NCI-H2029 treated with DMSO at 0.1 percent for 48 hours (cell line): ENCODE data around the gene SMIM35.

ENCODE experiments used
- DNase-seq: peaks from one replicate; lab custom pipeline; 2025; lab: John Stamatoyannopoulos, UW

Gene SMIM35

DNA sequence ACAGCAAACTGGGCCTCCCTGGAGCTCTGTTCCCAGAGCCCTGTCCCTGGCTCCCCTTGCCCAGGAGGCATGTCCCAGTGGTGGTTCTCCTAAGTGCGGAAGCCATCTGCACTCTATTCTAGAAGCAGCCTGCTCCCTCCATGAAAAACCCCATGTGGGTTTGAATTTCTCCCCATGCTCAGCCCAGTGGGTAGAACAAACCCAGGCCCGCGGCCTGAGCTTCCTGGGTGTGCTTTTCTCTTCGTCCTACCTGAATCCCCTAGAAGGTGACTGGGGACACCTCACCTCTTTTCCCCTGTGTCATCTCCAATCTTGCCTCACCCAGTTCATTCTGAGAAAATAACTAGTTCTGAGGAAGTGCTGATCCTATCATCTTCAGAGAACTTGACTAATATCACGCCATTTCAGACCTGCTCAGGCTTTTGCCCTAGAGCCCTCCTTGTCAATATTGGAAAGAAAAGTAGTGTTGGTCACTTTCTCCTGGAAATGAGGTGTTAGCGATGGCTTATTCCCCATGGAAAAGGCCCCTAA is 84.7 kb downstream of the SMIM35 start:
- DNase-seq, result no peak

DNA sequence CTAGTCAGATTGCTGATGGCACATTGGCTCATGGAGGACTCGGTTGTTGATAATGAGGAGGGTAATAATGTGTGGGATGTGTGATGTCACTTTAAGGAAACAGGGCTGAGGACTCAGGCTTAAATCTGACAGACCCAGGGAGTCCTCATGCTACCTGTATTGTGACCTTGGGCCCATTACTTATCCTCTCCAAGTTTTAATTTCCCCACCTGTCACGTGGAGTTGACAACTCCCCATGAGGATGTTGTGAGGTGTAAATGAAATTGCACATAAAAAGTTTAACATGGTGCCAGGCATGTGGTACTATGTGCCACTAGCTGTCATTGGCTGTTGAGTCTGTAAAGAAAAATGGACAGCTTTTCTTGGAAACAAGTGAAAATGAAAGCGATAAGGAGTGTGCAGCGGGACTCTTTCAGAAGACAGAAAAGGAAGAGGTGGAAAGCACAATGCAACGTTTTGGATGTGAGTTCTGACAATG is 85.2 kb downstream of the SMIM35 start:
- DNase-seq, result no peak

DNA sequence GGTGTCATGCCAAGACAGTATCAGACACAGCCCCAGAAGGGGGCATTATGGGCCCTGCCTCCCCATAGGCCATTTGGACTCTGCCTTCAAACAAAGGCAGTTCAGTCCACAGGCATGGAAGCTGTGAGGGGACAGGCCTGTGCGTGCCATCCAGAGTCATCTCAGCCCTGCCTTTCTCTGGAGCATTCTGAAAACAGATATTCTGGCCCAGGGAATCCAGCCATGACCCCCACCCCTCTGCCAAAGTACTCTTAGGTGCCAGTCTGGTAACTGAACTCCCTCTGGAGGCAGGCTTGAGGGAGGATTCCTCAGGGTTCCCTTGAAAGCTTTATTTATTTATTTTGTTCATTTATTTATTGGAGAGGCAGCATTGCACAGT is 85.9 kb downstream of the SMIM35 start:
- DNase-seq, result no peak

DNA sequence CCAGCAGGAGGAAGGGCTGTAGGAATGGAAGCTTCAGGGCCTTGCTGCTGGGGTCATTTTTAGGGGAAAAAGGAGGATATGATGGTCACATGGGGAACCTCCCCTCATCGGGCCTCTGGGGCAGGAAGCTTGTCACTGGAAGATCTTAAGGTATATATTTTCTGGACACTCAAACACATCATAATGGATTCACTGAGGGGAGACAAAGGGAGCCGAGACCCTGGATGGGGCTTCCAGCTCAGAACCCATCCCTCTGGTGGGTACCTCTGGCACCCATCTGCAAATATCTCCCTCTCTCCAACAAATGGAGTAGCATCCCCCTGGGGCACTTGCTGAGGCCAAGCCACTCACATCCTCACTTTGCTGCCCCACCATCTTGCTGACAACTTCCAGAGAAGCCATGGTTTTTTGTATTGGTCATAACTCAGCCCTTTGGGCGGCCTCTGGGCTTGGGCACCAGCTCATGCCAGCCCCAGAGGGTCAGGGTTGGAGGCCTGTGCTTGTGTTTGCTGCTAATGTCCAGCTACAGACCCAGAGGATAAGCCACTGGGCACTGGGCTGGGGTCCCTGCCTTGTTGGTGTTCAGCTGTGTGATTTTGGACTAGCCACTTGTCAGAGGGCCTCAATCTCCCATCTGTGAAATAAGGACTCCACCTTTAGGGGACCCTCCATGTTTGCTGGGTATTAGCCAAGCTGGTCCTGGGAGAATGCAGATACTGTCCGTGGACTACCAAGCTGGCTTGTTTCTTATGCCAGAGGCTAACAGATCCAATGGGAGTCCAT is 86.5 kb downstream of the SMIM35 start:
- DNase-seq, result no peak

DNA sequence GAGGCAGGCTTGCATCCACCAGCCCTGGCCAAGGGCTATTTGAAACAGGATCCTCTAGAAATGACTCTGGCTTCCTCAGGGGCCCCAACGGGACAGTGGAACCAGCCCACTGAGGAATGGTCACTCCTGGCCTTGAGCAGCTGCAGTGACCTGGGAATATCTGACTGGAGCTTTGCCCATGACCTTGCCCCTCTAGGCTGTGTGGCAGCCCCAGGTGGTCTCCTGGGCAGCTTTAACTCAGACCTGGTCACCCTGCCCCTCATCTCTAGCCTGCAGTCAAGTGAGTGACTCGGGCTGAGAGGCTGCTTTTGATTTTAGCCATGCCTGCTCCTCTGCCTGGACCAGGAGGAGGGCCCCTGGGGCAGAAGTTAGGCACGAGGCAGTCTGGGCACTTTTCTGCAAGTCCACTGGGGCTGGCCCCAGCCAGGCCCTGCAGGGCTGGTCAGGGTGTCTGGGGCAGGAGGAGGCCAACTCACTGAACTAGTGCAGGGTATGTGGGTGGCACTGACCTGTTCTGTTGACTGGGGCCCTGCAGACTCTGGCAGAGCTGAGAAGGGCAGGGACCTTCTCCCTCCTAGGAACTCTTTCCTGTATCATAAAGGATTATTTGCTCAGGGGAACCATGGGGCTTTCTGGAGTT is 87.3 kb downstream of the SMIM35 start:
- no peak for DNase-seq

DNA sequence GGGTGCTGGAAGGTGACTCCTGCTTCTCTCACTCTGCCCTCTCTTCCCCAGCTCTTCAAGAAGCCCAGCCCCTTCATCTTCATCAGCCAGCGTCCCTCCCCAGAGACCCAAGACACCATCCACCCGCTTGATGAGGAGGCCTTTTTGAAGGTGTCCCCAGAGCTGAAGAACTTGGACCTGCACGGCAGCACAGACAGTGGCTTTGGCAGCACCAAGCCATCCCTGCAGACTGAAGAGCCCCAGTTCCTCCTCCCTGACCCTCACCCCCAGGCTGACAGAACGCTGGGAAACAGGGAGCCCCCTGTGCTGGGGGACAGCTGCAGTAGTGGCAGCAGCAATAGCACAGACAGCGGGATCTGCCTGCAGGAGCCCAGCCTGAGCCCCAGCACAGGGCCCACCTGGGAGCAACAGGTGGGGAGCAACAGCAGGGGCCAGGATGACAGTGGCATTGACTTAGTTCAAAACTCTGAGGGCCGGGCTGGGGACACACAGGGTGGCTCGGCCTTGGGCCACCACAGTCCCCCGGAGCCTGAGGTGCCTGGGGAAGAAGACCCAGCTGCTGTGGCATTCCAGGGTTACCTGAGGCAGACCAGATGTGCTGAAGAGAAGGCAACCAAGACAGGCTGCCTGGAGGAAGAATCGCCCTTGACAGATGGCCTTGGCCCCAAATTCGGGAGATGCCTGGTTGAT is 88.0 kb downstream of the SMIM35 start:
- DNase-seq, result no peak

DNA sequence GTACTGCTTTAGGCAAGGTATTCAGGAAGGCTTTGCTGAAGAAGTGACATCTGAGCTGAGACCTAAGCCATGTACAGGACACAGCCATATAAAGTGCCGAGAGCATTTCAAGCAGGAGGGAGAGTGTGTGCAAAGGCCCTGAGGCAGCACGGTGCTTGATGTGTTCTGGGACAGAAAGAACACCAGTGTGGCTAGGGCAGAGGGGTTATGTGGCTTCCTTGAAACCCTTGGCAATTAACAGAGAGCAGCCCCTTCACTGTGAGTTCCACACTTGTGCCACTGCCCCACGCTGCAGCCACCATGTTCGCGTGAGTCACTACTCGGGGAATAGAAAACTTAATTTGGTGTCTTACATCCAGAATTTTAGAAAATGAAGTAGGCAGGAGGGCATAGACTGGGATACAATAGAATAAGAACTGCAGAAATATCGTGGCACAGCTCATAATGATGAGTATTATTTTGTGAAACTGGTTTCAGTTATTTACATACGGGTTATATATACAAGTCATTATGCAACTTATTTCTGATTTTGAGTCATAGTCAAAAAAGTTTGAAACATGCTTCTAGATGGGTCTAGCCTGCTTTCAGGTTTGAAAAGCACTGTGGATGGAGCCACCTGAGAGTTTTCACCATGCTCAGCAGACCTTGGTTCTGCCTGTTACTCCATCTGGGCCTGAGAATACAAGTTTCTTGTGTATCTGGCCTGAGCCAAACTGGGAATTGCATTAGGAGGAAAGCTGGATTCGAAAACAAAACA is 88.8 kb downstream of the SMIM35 start:
- no peak for DNase-seq

DNA sequence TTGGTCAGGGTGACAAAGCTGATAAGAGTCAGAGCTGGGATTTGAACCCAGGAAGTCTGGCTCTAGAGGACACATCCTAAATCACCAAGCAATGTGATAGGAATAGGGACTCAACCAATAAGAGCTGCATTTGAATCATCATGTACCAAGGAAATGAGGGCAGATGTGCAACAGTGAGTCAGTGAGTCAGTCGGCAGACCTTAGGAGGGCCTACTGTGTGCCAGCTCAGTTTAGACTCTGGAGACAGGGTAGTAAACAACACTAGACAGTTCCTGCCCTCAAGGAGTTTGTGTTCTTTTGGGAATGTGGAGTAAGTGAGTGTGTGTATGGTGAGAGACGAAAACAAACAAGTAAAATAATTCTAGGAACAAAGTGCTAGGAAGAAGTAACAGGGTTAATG is 89.4 kb downstream of the SMIM35 start:
- no peak for DNase-seq

DNA sequence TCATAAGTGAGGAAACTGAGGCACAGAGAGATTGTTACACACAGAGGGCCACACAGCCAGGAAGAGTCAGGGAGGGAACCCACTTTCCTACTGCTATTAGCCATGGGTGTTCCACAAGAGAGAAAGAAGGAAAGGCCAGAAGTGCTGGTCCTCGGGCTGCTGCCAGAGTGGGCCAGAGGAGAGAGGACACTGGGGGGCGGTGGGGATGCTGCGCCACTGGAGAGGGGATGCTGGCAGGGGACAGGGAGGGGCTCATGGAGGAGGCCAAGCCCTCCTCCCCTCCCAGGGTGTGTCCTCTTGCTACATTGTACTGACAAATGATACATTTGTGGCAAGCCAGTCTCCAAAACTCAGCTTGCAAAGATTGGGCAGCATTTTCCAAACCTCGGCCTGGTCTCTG is 90.7 kb downstream of the SMIM35 start:
- no peak for DNase-seq

DNA sequence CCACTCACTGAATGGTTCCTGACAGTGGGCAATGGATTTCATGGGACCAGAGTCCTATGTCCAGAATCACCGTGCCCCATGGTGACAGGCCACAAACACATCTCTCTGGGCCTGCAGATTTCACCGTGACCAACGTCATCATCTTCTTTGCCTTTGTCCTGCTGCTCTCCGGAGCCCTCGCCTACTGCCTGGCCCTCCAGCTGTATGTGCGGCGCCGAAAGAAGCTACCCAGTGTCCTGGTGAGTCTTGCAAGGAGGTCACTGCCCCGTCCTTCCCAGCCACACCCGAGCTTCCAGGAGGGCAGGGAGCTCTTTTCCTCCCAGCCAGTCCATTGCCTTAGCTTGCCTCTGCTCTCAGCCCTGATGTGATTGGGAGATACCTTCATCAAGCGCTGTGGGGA is 91.3 kb downstream of the SMIM35 start:
- no peak for DNase-seq

DNA sequence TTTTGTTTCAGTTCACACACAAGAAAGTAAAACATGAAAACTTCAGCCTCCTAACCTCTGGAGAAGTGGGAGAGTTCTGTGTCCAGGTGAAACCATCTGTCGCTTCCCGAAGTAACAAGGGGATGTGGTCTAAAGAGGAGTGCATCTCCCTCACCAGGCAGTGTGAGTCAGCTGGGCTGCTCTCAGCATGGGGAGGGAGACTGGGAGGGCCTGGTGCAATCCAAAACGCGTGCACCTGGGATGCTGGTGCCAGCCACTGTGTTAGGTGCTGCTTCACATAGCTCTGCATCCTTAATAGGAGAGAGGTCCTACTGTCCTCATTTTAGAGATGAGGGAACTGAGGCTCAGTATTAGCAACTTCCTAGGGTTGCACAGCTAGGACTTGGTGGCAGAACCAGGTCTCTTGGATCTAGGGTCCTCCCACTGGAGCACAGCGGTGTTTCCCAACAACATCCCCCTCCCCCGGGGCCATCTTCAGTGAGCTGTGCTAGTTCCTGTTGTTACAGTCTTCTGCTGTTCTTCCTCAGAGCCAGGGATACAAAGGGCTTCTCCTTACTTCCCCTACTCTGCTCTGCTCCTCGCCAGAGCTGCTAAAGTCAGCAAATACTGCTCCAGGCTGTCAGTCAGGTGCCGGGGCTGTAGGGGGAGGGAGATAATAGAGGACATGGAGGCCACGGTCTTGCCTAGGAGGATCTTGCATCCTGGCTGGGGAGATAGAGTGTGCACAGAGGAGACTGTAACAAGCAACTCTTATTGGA is 92.6 kb downstream of the SMIM35 start:
- no peak for DNase-seq

DNA sequence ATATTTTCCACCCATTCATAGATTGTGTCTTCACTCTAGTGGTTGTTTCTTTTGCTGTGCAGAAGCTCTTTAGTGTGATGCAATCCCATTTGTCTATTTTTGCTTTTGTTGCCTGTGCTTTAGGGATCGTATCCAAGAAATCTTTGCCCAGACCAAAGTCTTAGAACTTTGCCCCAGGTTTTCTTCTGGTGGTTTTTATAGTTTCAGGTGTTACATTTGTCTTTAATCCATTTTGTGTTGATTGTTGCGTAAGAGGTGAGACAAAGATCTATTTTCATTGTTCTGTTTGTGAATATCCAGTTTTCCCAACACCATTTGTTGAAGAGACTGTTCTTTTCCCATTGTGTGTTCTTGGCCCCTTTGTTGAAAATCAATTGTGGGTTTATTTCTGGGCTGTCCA is 94.1 kb downstream of the SMIM35 start:
- DNase-seq, result no peak

DNA sequence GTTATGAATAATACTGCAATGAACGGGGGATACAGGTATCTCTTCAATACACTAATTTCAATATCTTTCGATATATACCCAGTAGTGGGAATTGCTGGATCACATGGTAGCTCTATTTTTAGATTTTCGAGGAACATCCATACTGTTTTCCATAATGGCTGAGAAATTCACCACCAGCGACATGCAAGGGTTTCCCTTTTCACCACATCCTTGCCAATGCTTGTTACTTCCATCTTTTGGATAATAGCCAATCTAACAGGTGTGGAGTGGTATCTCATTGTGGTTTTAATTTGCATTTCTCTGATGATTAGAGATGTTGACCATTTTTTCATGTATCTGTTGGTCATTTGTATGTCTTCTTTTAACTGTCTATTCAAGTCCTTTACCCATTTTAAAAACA is 94.6 kb downstream of the SMIM35 start:
- no peak for DNase-seq

DNA sequence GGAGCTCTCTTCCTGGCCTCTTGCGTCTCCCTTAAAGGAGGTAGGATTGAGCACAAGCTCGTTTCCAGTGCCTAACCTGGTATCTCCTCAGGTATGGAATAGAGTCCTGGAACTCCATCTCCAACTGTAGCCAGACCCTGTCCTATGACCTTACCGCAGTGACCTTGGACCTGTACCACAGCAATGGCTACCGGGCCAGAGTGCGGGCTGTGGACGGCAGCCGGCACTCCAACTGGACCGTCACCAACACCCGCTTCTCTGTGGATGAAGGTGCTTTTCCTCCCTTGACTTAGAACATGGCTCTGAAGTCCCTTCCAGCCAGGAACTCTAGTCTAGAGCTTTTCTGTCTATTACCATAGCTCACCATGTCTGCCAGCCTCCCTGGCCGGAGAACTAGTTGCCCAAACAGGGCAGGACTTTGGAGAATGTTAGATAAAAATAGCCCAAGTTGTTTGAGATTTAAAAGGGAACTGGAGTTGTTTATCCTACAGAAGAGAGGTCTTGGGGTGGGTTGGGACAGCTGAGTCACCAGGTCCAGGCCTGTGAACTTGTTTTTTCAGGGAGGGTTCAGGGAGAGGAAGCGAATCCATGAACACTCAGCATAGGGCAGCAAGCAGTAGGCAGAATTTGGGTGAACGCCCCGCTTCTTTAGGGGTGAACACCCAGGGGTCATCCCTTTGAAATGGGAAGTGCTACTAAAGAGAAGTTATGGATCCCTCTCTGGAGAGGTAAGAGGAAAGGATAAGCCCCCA is 97.2 kb downstream of the SMIM35 start:
- DNase-seq, result no peak

DNA sequence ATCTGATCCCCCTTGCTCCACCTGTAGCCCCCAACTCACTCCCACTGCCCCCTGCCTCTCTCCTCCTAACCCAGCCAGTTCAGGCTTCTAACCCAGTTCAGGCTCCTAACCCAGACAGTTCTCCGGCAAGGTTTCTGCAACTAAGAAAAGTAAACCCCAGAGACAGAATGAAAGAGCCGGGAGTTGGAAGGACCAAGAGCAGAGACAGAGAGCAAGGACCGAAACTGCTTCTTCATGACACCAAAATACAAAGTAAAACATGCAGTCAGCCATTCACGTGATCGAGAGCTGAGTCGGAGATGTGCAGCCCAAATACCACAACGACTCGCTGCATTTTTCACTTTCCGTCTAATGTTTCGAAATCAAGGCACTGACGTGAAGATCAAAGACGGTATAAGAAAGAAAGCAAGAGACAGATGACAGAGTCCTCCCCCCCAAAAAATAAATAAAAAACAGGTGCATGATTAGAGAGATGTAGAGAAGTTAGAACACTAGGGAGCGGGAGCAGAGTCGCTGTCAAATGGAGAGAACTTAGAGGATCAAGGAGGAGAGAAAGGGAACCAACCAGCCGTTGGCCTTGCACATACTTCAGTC is 99.7 kb downstream of the SMIM35 start:
- no peak for DNase-seq

DNA sequence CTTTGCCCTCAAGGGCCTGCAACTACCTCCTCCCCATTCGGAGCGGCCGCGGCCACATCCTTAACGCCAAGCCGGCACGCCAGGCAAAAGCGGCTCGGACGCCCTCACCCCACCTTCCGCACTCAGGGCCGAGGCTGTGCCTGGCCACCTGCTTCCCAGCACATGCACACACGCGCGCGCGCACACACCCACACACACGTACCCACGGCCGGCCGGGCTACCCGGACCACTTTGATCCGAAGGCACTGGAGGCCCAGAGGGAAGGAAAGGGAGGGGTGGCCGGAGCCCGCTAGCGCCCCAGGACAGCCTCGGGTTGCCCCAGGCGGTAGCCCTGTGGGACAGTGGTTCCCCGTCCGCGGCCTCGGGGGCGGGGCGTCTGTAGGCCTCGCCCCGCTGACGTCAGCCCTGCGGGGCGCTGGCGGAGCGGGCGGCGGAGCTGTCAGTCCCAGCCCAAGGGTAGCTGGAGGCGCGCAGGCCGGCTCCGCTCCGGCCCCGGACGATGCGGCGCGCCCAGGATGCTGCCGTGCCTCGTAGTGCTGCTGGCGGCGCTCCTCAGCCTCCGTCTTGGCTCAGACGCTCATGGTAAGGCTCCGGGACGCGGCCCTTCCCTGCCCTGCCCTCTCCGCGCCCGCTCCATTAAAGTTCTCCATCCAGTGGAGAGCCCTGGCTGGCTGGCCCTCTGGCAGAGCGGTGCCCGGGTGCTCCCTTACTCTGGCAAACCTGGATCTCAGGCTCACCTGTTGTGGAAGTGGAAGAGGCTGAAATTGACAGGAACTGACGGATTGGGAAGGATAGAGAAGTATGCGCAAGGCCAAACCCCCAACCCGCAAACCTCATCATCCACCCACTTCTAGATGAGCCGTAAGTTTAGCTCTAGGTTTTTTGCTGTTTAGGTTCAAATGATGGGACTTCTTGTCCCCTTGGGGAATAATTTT is 100.5 kb downstream of the SMIM35 start, which contains the start of gene IL10RA:
Gene IL10RA (plus strand): TSS at position 442 of the 935 bp plus-strand sequence. CDS start 74 bp downstream, at position 516.
- DNase-seq, result no peak

DNA sequence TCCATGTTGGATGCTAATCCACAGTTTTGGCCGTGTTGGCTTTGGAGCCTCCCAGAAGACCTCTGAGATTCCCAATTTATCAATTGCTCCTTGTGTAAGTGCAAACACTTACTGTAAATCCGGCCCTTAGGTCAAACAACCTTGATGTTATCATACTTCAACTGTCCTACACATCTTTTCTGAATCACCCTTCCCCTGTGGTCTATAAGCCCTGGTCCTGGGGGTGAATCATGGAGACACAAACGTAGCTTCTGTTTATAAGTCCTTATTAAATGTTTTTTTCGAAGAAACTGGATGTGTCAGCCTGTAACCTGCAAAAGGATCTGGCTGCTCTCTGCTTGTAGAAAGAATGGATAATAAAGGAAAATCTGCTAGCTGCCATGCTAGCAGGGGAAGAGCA is 102.3 kb downstream of the SMIM35 start:
- DNase-seq, result no peak

DNA sequence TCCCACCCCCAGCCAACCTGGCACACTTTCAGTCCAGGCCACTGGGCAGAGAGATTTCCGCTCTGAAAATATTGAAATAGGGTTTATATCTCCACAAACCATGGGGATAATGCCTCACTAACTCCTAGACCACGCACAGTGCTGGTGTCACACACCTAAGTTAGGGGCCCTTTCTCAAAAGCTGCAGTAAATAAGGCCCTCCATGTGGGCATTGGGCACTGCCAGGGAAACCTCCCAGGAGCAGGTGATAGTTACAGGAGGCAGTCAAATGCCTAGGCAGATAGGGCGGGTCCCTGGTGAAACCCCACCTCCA is 103.6 kb downstream of the SMIM35 start:
- DNase-seq, result no peak

DNA sequence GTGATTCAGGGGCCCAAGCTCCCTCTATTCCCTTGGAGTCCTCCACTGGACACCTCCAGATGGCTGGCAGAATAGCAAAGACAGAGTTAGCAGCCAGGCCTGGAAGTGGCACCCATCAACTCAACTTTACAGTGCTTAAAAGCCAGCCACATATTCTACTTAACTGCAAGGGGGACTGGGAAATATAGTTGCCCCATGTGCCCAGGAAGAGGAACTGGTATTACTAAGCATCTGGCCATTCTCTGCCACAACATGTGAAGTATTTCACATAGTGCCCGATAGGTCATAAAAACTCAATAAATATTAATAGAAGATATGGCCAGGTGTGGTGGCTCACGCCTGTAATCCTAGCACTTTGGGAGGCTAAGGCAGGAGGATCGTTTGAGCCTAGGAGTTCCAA is 106.0 kb downstream of the SMIM35 start:
- DNase-seq, result no peak
